GM12892 (cell line): Measurements from ENCODE around the gene DEFB124.

ENCODE experiments used
- POLR2A ChIP-seq: IDR thresholded peaks from 2 replicates; pipeline ENCODE4 v1.6.1; 2011; ENCODE audit warnings: low read depth, low read length, control low read depth
- POLR2AphosphoS5 ChIP-seq: IDR thresholded peaks from 2 replicates; pipeline ENCODE4 v1.6.1; 2011; ENCODE audit warnings: low read depth, low read length, control low read depth
- TAF1 ChIP-seq: IDR thresholded peaks from 2 replicates; pipeline ENCODE4 v1.6.1; 2011; ENCODE audit warnings: low read depth, mild to moderate bottlenecking, control low read depth, low read length, borderline replicate concordance

DNA sequence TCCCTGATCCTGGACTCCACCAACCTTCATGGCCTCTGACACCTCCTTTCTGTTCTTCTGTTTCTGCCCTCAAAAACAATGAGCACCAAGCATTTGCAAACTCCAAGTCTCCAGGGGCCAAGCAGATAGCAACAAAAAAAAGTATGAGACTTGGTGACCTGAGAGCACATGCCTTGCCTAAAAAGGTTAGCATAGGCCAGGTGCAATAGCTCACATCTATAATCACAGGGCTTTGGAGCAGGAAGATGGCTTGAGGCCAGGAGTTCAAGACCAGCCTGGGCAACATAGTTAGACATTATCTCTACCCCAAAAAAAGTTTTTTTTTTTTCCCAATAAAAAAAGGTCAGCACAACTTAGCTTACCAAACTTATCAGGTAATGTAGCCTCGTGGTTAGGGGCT lies 25.6 kb upstream of the DEFB124 start:
- TF ChIP-seq POLR2A = no peak
- no peak for TF ChIP-seq TAF1
- no peak for TF ChIP-seq POLR2AphosphoS5
